Colonic mucosa (tissue), 4 donors: ENCODE results near the gene TLCD3A. TPM values are rescaled to one million over a fixed set of nuclear protein-coding genes. Genes with fewer than 3 reads are reported as not detected.

Source experiments
- DNase-seq: peaks from one replicate; pipeline ENCODE4 v3.0.0-alpha.2; 2020
- H3K27ac ChIP-seq: fragments of 200-600 bp; one replicate; pipeline ENCODE4 v1.8.0; 2021
- H3K27me3 ChIP-seq: fragments of 200-600 bp; one replicate; pipeline ENCODE4 v1.8.0; 2021
- H3K36me3 ChIP-seq: fragments of 200-600 bp; one replicate; pipeline ENCODE4 v1.8.0; 2021
- H3K4me1 ChIP-seq: fragments of 200-600 bp; one replicate; pipeline ENCODE4 v1.8.0; 2021; ENCODE audit warnings: mild to moderate bottlenecking
- H3K4me3 ChIP-seq: fragments of 200-600 bp; one replicate; pipeline ENCODE4 v1.8.0; 2021
- H3K9ac ChIP-seq, 2 donors: one replicate each; pipeline ENCODE4 v1.7.0; 2013; ENCODE audit warnings: control low read depth in 2 of 2, low read depth in 2 of 2, low read length in 2 of 2
- H3K9me3 ChIP-seq: fragments of 200-600 bp; one replicate; pipeline ENCODE4 v1.8.0; 2021
- CTCF ChIP-seq: fragments of 200-600 bp; IDR thresholded peaks from one replicate; pipeline ENCODE4 v1.8.0; 2022; ENCODE audit warnings: antibody characterized with exemption, mild to moderate bottlenecking
- intact Hi-C: fragments of 100-400 bp; cut with DNase I; formaldehyde crosslinking; loops from one replicate; pipeline ENCODE4 v1.14.1; 2022
- total RNA-seq, 2 donors: library from RNA; stranded (reverse); fragmentation: NEBNext Ultra II Directional in 1 of 2; extraction: Animal tissue kit (Norgen Biotek cat#: 25700) in 1 of 2; gene quantifications; one replicate each; pipeline ENCODE4 v1.2.1, GENCODE V29; 2021
- donor health status: healthy.
- donor health status: DM: no; HTN: no; CAD: no.
- donor health status: DM: no; HTN: no; CAD: no.

The TLCD3A gene
- 10 to 100 TPM; 27.0 to 28.8 TPM for total RNA-seq

- peak; percentile 77 for DNase-seq
- no peaks in the 10 kb centered on the region for H3K27me3 ChIP-seq
- intact Hi-C loops, result no loop called here
- no peaks in the 10 kb centered on the region for H3K4me1 ChIP-seq
- H3K36me3 ChIP-seq, result no peaks in the 10 kb centered on the region
- H3K4me3 ChIP-seq, result peak within 1 kb of the TSS; percentile 76
- TF ChIP-seq CTCF, result no peak
- peak within 1 kb of the TSS; percentile 71 to 79 for H3K9ac ChIP-seq
- no peaks in the 10 kb centered on the region for H3K9me3 ChIP-seq
- peak within 1 kb of the TSS; percentile 88 for H3K27ac ChIP-seq
These were observed at the start of gene TLCD3A for GRCh38 chr17:732067-732901. Gene TLCD3A (plus strand): TSS chr17:732596. CDS start chr17:732648, 52 bp downstream.

GRCh38 chr17:683040-683439, 49.4 kb upstream of the TLCD3A start:
- no peaks in the 10 kb centered on the region for H3K9me3 ChIP-seq
- H3K27me3 ChIP-seq, result no peaks in the 10 kb centered on the region
- no peak overlapping the region for H3K27ac ChIP-seq
- H3K36me3 ChIP-seq, result no peaks in the 10 kb centered on the region
- TF ChIP-seq CTCF, result no peak
- DNase-seq, result no peak
- H3K4me1 ChIP-seq, result no peaks in the 10 kb centered on the region
- intact Hi-C loops, result no loop called here
- no peak overlapping the region for H3K9ac ChIP-seq
- no peak overlapping the region for H3K4me3 ChIP-seq

GRCh38 chr17:683499-684254, 48.7 kb upstream of the TLCD3A start:
- Histone ChIP-seq H3K9ac (no peak overlapping the region), H3K27ac (no peak overlapping the region), H3K4me3 (no peak overlapping the region), H3K36me3 (no peaks in the 10 kb centered on the region), H3K27me3 (no peaks in the 10 kb centered on the region), H3K9me3 (no peaks in the 10 kb centered on the region), H3K4me1 (no peaks in the 10 kb centered on the region)
- intact Hi-C loops, result no loop called here
- TF ChIP-seq CTCF, result no peak
- no peak for DNase-seq

- Histone ChIP-seq H3K27ac (no peak overlapping the region), H3K36me3 (no peaks in the 10 kb centered on the region)
These were observed 47.4 kb upstream of the TLCD3A start for GRCh38 chr17:685006-685405.

More at GRCh38 chr17:685006-685405, 47.4 kb upstream of the TLCD3A start:
- H3K4me1 ChIP-seq, result no peaks in the 10 kb centered on the region
- TF ChIP-seq CTCF, result no peak
- no peak for DNase-seq
- no peak overlapping the region for H3K4me3 ChIP-seq
- no peaks in the 10 kb centered on the region for H3K27me3 ChIP-seq
- H3K9me3 ChIP-seq, result no peaks in the 10 kb centered on the region
- H3K9ac ChIP-seq, result no peak overlapping the region
- intact Hi-C loops, result no loop called here
